Ishikawa (cell line): ENCODE measurements around the gene CD34.

ENCODE experiments used
- CEBPB ChIP-seq: IDR thresholded peaks from 2 replicates; pipeline ENCODE4 v1.6.1; 2012
- CREB1 ChIP-seq: IDR thresholded peaks from 2 replicates; pipeline ENCODE4 v1.6.1; 2012; ENCODE audit warnings: low read depth
- EGR1 ChIP-seq: IDR thresholded peaks from 2 replicates; pipeline ENCODE4 v1.6.1; 2012
- EP300 ChIP-seq: IDR thresholded peaks from 2 replicates; pipeline ENCODE4 v1.6.1; 2012; ENCODE audit warnings: borderline replicate concordance
- FOXM1 ChIP-seq: IDR thresholded peaks from 2 replicates; pipeline ENCODE4 v1.6.1; 2012; ENCODE audit warnings: low read depth, borderline replicate concordance
- NFIC ChIP-seq: IDR thresholded peaks from 2 replicates; pipeline ENCODE4 v1.6.1; 2012
- RAD21 ChIP-seq: IDR thresholded peaks from 2 replicates; pipeline ENCODE4 v1.6.1; 2012; ENCODE audit warnings: low read depth
- TAF1 ChIP-seq: IDR thresholded peaks from 2 replicates; pipeline ENCODE4 v1.6.1; 2012; ENCODE audit warnings: low read depth, mild to moderate bottlenecking
- TCF12 ChIP-seq: IDR thresholded peaks from 2 replicates; pipeline ENCODE4 v1.6.1; 2012; ENCODE audit warnings: low read depth
- TEAD4 ChIP-seq: IDR thresholded peaks from 2 replicates; pipeline ENCODE4 v1.6.1; 2012
- YY1 ChIP-seq: IDR thresholded peaks from 2 replicates; pipeline ENCODE4 v1.6.1; 2012; ENCODE audit warnings: low read depth
- ZBTB7A ChIP-seq: IDR thresholded peaks from 2 replicates; pipeline ENCODE4 v1.6.1; 2012; ENCODE audit warnings: low read depth
- TF ChIP-seq, protein P1 (sequence below): IDR thresholded peaks from 2 replicates; pipeline ENCODE4 v1.6.1; 2012
- TF ChIP-seq, protein P2 (sequence below): IDR thresholded peaks from 2 replicates; pipeline ENCODE4 v1.6.1; 2012
- TF ChIP-seq, protein P3 (sequence below): IDR thresholded peaks from 2 replicates; pipeline ENCODE4 v1.6.1; 2012; ENCODE audit warnings: low read depth, mild to moderate bottlenecking

Gene CD34

DNA sequence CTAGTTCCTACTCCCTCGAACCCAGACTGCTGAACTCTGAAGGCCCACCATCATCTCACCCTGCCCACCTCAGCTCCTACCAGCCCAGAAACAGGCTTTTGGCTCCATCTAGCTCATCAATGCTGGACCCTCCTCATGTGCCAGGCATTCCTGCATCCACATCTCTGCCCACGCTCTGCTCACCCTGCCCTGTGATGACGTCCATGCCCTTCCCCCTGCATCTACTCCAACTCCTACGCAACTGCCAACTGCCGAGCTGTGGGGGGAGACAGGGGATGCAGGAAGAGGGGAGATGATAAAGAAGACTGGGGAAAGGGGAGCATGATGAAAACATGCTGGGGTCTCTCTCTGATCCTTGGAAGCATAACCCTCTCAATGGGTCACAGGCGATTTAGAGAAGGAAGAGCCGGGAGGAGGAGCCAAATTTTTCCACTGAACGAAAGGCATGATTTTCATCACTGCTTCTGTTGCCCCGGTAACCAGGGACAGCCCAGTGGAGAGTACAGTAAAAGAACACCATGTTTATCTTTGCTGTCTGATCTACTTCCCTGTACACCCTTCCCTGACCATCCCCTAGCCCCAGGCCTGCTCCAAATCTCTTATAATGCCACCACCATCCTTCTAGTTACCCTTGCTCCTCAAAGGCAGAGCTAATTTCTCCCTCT lies 44.3 kb downstream of the CD34 start:
- no peak for TF ChIP-seq EP300
- no peak for TF ChIP-seq CEBPB
- no peak for TF ChIP-seq FOXM1
- TF ChIP-seq NFIC: no peak
- TF ChIP-seq TCF12: no peak

DNA sequence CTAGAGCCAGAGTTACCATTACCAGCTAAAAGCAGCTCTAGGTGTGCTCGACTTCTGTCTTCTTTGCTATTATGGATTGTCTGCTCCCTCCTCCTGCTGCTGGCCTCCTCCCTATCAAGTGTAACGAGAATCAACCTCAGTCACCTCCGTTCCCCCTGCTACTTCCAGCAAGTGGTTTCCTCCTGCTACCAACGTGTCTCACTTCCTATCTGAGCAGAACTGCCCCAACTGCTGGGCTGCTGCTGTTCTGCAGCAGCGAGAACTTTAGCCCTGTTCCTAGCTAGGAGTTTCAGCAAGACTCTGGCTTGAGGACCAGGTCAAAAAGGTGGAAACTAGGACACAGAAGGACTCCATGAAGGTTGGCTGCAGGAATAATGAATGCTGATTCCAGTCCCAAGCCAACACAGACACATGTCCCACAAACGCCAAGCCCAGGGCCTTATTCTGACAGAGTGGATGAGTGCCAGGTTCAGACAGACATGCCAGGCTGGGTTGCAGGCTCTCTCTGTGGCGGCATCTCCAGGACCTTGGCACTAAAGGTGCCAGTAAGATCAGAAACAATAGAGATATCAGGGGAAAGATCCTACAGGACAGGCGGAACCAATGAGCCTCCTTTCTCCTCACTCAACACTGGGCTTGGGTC lies 46.9 kb downstream of the CD34 start:
- TF ChIP-seq YY1: no peak
- no peak for TF ChIP-seq TEAD4
- TF ChIP-seq CREB1: no peak
- no peak for TF ChIP-seq NFIC
- TF ChIP-seq, protein P1, sequence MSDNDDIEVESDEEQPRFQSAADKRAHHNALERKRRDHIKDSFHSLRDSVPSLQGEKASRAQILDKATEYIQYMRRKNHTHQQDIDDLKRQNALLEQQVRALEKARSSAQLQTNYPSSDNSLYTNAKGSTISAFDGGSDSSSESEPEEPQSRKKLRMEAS: no peak
- TF ChIP-seq, protein P2, sequence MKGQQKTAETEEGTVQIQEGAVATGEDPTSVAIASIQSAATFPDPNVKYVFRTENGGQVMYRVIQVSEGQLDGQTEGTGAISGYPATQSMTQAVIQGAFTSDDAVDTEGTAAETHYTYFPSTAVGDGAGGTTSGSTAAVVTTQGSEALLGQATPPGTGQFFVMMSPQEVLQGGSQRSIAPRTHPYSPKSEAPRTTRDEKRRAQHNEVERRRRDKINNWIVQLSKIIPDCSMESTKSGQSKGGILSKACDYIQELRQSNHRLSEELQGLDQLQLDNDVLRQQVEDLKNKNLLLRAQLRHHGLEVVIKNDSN: no peak
- no peak for TF ChIP-seq TAF1
- TF ChIP-seq TCF12: no peak
- TF ChIP-seq, protein P3, sequence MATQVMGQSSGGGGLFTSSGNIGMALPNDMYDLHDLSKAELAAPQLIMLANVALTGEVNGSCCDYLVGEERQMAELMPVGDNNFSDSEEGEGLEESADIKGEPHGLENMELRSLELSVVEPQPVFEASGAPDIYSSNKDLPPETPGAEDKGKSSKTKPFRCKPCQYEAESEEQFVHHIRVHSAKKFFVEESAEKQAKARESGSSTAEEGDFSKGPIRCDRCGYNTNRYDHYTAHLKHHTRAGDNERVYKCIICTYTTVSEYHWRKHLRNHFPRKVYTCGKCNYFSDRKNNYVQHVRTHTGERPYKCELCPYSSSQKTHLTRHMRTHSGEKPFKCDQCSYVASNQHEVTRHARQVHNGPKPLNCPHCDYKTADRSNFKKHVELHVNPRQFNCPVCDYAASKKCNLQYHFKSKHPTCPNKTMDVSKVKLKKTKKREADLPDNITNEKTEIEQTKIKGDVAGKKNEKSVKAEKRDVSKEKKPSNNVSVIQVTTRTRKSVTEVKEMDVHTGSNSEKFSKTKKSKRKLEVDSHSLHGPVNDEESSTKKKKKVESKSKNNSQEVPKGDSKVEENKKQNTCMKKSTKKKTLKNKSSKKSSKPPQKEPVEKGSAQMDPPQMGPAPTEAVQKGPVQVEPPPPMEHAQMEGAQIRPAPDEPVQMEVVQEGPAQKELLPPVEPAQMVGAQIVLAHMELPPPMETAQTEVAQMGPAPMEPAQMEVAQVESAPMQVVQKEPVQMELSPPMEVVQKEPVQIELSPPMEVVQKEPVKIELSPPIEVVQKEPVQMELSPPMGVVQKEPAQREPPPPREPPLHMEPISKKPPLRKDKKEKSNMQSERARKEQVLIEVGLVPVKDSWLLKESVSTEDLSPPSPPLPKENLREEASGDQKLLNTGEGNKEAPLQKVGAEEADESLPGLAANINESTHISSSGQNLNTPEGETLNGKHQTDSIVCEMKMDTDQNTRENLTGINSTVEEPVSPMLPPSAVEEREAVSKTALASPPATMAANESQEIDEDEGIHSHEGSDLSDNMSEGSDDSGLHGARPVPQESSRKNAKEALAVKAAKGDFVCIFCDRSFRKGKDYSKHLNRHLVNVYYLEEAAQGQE: no peak
- no peak for TF ChIP-seq EGR1
- no peak for TF ChIP-seq CEBPB

DNA sequence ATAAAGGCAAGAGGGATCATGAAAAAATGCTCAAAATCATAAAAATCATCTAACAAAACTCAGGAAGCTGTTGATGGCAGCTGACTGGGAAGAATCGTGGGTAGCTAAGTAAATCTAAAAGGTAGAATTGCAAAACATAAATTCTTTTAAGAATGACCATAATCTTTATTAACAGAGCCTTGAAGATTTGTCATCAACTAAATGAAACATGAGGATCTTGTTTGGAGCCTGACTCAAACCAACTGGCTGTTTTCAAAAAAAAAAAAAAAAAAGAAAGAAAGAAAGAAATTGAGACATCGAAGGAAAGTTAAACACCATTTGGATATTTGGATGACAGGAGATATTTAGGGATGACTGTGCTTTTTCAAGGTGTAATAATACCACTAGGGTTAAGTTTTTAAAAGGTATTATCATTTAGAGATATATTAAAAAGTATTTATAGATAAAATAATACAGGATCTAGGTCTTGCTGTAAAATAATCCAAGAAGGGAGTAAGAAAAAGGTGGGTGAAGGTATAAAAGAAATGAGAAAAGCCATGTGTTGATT lies 48.6 kb downstream of the CD34 start:
- TF ChIP-seq EP300 (no peak), CREB1 (no peak), FOXM1 (no peak), TAF1 (no peak)
- TF ChIP-seq, protein P2: no peak

DNA sequence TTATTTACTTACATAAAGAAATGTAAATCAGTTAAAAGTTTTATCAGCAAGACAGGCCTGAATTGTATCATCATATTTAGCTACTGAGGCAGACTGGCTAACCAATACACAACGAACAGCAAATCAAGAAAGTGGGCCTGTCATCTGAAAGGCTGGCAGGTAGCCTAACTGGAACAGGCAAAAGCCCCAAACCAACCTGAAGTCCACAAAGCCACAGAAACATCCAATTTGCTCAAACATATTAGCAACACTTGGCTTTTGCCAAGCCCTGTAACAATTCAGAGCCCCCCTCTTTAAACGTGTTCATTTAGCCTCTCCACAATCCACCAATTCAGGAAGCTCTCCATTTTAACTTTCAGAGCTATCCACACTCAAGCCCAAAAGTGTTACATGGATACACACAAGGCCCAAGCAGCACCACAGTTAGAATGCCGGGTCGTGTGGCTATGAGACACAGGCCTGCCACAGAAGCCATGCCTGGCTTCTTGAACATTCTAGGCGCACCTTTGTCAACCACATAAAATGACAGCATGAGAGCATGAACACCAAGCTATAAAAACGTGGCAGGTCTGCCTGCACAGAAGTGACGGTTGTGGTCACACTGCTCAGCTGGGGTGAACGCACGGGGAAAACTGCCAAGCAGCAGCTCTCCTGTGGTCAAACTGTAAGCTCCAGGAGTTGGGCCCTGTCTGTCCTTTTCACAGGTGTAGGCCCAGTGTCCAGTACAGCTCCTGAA lies 49.3 kb downstream of the CD34 start:
- TF ChIP-seq, protein P3: no peak
- TF ChIP-seq RAD21 (no peak), CEBPB (no peak), TAF1 (no peak), CREB1 (no peak), ZBTB7A (no peak), TEAD4 (no peak), EP300 (no peak), NFIC (no peak), EGR1 (no peak), TCF12 (no peak), YY1 (no peak), FOXM1 (no peak)
- TF ChIP-seq, protein P1: no peak
- TF ChIP-seq, protein P2: no peak

DNA sequence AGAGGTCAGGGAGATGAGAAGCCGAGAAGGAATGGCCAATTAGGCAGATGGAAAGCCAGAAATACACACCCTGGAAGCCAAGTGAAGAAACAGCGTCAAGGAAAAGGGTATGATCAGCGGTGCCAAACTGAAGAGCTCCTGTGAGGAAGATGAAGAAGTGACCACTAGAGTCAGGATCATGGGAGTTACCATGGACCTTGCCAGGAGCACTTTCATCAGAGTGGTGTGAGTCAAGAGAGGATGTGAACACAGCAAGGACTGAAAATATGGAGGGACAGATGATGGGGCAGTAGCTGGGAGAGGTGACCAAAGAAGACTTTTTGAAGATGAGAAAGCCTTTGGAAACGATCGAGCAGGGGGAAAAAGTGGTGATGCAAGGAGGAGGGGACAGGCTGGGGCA lies 50.4 kb downstream of the CD34 start:
- TF ChIP-seq CREB1 (no peak), CEBPB (no peak), FOXM1 (no peak), TAF1 (no peak), RAD21 (no peak), EP300 (no peak), TEAD4 (no peak), NFIC (no peak), EGR1 (no peak), TCF12 (no peak), ZBTB7A (no peak), YY1 (no peak)
- TF ChIP-seq, protein P3: no peak
- TF ChIP-seq, protein P1: no peak
- TF ChIP-seq, protein P2: no peak
